ENCODE results near the gene KCNV2.

KCNV2 gene

DNA sequence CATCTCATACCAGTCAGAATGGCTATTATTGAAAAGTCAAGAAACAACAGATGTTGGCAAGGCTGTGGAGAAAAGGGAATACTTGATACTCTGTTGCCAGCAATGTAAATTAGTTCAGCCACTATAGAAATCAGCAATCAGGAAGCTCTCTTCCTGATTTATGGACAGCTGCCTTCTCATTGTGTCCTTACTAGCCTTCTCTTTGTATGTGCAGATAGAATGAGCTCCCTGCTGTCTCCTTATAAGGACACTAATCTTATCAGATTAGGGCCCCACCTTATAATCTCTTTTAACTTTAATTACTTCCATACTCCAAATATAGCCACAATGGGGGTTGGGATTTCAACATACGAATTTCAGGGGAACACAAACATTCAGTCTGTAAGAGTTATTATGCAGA is 38.0 kb downstream of the KCNV2 start:
- Histone ChIP-seq H3K9ac (ENCODE audit: low read length) (no peak overlapping the region), H3K27ac (ENCODE audit: low read length) (no peak overlapping the region), H3K4me1 (ENCODE audit: low read length) (no peaks in the 10 kb centered on the region), H3K79me2 (ENCODE audit: low read length) (no peaks in the 10 kb centered on the region), H3K36me3 (replicated peaks; ENCODE audit: insufficient read depth, low read length) (no peaks in the 10 kb centered on the region), H2AFZ (ENCODE audit: low read length) (no peak overlapping the region), H3K4me3 (ENCODE audit: low read length) (no peak overlapping the region), H4K20me1 (ENCODE audit: insufficient read depth, low read length) (no peaks in the 10 kb centered on the region), H3F3A (ENCODE audit: insufficient read depth, low read length) (no peaks in the 10 kb centered on the region), H3K9me3 (replicated peaks; ENCODE audit: insufficient read depth, low read length) (no peaks in the 10 kb centered on the region), H3K4me2 (ENCODE audit: low read depth, low read length) (no peak overlapping the region), H3K9me2 (replicated peaks; ENCODE audit: insufficient read depth, low read length) (no peaks in the 10 kb centered on the region), H3K27me3 (replicated peaks; ENCODE audit: insufficient read depth, low read length) (no peaks in the 10 kb centered on the region)
- no peak for DNase-seq
- no peak for TF ChIP-seq EZH2phosphoT487 (IDR thresholded peaks at IDR 0.05; ENCODE audit: low read length)
- TF ChIP-seq, protein P1, sequence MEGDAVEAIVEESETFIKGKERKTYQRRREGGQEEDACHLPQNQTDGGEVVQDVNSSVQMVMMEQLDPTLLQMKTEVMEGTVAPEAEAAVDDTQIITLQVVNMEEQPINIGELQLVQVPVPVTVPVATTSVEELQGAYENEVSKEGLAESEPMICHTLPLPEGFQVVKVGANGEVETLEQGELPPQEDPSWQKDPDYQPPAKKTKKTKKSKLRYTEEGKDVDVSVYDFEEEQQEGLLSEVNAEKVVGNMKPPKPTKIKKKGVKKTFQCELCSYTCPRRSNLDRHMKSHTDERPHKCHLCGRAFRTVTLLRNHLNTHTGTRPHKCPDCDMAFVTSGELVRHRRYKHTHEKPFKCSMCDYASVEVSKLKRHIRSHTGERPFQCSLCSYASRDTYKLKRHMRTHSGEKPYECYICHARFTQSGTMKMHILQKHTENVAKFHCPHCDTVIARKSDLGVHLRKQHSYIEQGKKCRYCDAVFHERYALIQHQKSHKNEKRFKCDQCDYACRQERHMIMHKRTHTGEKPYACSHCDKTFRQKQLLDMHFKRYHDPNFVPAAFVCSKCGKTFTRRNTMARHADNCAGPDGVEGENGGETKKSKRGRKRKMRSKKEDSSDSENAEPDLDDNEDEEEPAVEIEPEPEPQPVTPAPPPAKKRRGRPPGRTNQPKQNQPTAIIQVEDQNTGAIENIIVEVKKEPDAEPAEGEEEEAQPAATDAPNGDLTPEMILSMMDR (IDR thresholded peaks at IDR 0.05; ENCODE audit: low read length): no peak
- TF ChIP-seq EZH2 (optimal IDR thresholded peaks at IDR 0.05; ENCODE audit: low read depth, low read length): no peak

DNA sequence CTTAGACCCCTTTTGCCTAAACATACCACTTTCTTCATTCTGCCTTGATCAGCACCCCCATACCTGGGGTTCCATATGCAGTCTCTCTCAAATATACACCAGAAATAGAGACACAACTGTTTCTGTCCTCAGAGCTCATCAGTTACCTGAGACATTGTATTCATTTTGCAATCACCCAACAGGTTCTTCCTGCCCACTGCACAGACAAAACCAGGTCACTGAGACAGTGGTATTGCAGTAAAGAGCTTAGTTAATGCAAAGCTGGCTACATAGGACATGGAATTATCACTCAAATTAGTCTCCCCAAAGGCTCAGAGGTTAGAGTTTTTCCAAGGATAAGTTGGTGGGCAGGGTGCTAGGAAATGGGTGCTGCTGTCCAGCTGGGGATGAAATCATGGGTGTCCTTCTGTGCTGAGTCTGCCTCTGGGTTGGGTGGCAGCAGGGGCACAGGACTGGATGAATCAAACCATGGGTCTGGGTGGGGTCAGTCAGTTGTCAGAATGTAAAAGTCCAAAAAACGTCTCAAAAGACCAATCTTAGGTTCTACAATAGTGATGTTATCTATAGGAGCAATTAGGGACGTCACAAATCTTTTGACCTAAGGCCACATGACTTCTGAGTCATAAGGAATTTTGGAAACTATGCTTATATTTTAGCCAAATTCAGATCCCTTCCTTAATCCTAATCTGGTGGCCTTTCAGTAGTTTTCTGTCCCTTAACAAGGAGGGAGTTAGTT is 41.0 kb downstream of the KCNV2 start:
- no peak overlapping the region for H2AFZ ChIP-seq (ENCODE audit: low read length)
- no peaks in the 10 kb centered on the region for H3F3A ChIP-seq (ENCODE audit: insufficient read depth, low read length)
- no peaks in the 10 kb centered on the region for H3K79me2 ChIP-seq (ENCODE audit: low read length)
- no peak overlapping the region for H3K27ac ChIP-seq (ENCODE audit: low read length)
- H3K9me3 ChIP-seq (replicated peaks; ENCODE audit: insufficient read depth, low read length): no peaks in the 10 kb centered on the region
- H3K4me3 ChIP-seq (ENCODE audit: low read length): no peak overlapping the region
- no peaks in the 10 kb centered on the region for H3K4me1 ChIP-seq (ENCODE audit: low read length)
- no peaks in the 10 kb centered on the region for H3K36me3 ChIP-seq (replicated peaks; ENCODE audit: insufficient read depth, low read length)
- no peaks in the 10 kb centered on the region for H4K20me1 ChIP-seq (ENCODE audit: insufficient read depth, low read length)
- TF ChIP-seq, protein P1 (IDR thresholded peaks at IDR 0.05; ENCODE audit: low read length): no peak
- TF ChIP-seq EZH2phosphoT487 (IDR thresholded peaks at IDR 0.05; ENCODE audit: low read length) (no peak), EZH2 (optimal IDR thresholded peaks at IDR 0.05; ENCODE audit: low read depth, low read length) (no peak)
- no peaks in the 10 kb centered on the region for H3K27me3 ChIP-seq (replicated peaks; ENCODE audit: insufficient read depth, low read length)
- no peaks in the 10 kb centered on the region for H3K9me2 ChIP-seq (replicated peaks; ENCODE audit: insufficient read depth, low read length)
- DNase-seq: no peak
- H3K4me2 ChIP-seq (ENCODE audit: low read depth, low read length): no peak overlapping the region
- H3K9ac ChIP-seq (ENCODE audit: low read length): no peak overlapping the region

DNA sequence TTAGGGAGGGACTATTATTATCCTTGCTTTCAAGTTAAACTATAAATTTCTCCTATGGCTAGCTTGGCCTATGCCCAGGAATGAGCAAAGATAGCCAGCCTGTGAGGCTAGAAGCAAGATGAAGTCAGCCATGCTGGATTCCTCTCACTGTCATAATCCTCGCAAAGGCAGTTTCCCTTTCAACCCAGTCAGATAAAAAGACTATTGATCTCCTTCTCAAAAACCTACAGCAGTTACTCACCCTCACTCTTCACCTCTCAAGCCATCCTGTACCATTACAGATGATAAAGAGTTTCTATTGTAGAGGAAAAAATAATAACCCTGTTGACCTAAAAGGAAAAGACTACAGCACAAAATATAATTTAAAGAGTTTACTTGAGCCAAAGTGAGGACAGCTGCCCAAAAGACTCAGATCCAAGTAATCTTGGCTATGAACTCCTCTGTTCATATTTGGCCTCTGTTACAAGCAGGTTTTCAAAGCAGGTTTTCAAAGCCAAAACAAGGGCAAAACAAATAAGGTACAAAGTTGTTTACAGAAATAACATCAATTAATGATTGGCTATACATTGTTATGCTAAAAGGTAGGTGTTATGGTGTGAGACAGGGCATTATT is 41.7 kb downstream of the KCNV2 start:
- Histone ChIP-seq H2AFZ (ENCODE audit: low read length) (no peak overlapping the region), H3K27me3 (replicated peaks; ENCODE audit: insufficient read depth, low read length) (no peaks in the 10 kb centered on the region), H3K9ac (ENCODE audit: low read length) (no peak overlapping the region), H3K4me1 (ENCODE audit: low read length) (no peaks in the 10 kb centered on the region), H3K36me3 (replicated peaks; ENCODE audit: insufficient read depth, low read length) (no peaks in the 10 kb centered on the region), H4K20me1 (ENCODE audit: insufficient read depth, low read length) (no peaks in the 10 kb centered on the region), H3F3A (ENCODE audit: insufficient read depth, low read length) (no peaks in the 10 kb centered on the region), H3K4me2 (ENCODE audit: low read depth, low read length) (no peak overlapping the region), H3K79me2 (ENCODE audit: low read length) (no peaks in the 10 kb centered on the region), H3K4me3 (ENCODE audit: low read length) (no peak overlapping the region), H3K9me2 (replicated peaks; ENCODE audit: insufficient read depth, low read length) (no peaks in the 10 kb centered on the region), H3K9me3 (replicated peaks; ENCODE audit: insufficient read depth, low read length) (no peaks in the 10 kb centered on the region), H3K27ac (ENCODE audit: low read length) (no peak overlapping the region)
- DNase-seq: no peak
- TF ChIP-seq EZH2 (optimal IDR thresholded peaks at IDR 0.05; ENCODE audit: low read depth, low read length): no peak
- TF ChIP-seq, protein P1 (IDR thresholded peaks at IDR 0.05; ENCODE audit: low read length): no peak
- no peak for TF ChIP-seq EZH2phosphoT487 (IDR thresholded peaks at IDR 0.05; ENCODE audit: low read length)
